Thyroid gland (tissue), 4 donors: ENCODE measurements around the gene MYOF.

Source experiments
- POLR2A ChIP-seq, 2 donors: fragments of 450-650 bp; IDR thresholded peaks; one replicate each; pipeline ENCODE4 v1.6.1; 2017; ENCODE audit warnings: antibody characterized with exemption in 2 of 2, mild to moderate bottlenecking in 2 of 2, moderate library complexity in 1 of 2
- TF ChIP-seq, protein P1 (sequence below), 6 experiments: fragments of 200-600 bp in 3 of 6; fragments of 450-650 bp in 3 of 6; sonication (generic) in 3 of 6; IDR thresholded peaks; one replicate each; pipeline ENCODE4 v1.5.1; 2016 to 2019; ENCODE audit warnings: antibody characterized with exemption in 6 of 6, mild to moderate bottlenecking in 2 of 6, inconsistent platforms in 1 of 6, moderate library complexity in 1 of 6

DNA sequence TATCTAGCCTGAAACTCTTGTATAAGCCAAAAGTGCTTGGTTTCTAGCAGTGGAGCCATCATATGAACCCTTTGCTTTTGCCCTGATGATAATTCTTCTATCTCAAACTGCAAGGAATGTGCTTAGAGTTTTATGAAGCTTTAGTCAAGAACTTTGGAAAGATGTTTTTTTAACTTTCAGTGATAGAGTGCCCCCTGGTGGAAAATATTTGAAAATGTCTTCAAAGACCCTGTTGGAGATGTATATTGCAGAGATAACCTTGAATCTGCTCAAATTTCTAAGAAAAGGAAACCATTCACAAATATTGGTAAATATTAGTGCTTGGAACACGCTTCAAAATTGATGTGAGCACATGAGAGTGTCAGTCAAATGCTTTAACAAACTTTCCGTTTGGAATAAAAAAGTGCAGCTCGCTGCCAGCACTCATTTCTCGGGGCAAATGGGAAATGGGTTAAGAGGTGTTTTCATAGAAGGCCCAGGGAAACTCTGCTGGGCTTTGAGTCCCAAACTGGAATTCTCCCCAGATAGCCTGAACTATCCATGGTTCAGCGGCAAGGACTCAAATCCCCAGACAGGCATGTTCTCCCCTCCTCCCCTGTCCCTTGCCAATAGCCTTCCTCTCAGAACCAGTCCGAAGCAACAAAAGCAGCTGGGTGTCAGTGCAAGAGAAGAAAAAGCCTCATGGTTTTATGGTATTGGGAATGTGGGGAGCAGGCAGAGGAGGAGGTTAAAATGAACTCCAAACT, 129.3 kb downstream of the MYOF start:
- TF ChIP-seq, protein P1, sequence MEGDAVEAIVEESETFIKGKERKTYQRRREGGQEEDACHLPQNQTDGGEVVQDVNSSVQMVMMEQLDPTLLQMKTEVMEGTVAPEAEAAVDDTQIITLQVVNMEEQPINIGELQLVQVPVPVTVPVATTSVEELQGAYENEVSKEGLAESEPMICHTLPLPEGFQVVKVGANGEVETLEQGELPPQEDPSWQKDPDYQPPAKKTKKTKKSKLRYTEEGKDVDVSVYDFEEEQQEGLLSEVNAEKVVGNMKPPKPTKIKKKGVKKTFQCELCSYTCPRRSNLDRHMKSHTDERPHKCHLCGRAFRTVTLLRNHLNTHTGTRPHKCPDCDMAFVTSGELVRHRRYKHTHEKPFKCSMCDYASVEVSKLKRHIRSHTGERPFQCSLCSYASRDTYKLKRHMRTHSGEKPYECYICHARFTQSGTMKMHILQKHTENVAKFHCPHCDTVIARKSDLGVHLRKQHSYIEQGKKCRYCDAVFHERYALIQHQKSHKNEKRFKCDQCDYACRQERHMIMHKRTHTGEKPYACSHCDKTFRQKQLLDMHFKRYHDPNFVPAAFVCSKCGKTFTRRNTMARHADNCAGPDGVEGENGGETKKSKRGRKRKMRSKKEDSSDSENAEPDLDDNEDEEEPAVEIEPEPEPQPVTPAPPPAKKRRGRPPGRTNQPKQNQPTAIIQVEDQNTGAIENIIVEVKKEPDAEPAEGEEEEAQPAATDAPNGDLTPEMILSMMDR (IDR thresholded peaks at IDR 0.05), result peak; percentile 40 to 81 (median 62)
- TF ChIP-seq POLR2A (IDR thresholded peaks at IDR 0.05), result no peak
